GM10248 (cell line): Measurements from ENCODE around the gene TTC27.
A peak's percentile ranks its signal among the peaks of the same experiment; 100 is the strongest.

Source experiments
- CTCF ChIA-PET: fragments of 300-600 bp; sonication (Branson Sonifier 250); formaldehyde crosslinking; extraction: SDS; loops from one replicate; lab custom pipeline; 2021; ENCODE audit warnings: antibody characterized with exemption; lab: Yijun Ruan, JAX
- POLR2A ChIA-PET: fragments of 350-650 bp; sonication (Branson Sonifier 250); formaldehyde crosslinking; extraction: SDS; loops from one replicate; lab custom pipeline; 2020; ENCODE audit warnings: antibody characterized with exemption; lab: Yijun Ruan, JAX
- DNase-seq: peaks from one replicate; pipeline ENCODE4 v3.0.0; 2012; ENCODE audit errors: extremely low spot score
- TF ChIP-seq, protein P1 (sequence below): IDR thresholded peaks from 2 replicates; pipeline ENCODE4 v1.5.1; 2012; ENCODE audit warnings: mild to moderate bottlenecking, low read depth; ENCODE audit errors: extremely low read depth, missing control alignments, control extremely low read depth

TTC27 gene

DNA sequence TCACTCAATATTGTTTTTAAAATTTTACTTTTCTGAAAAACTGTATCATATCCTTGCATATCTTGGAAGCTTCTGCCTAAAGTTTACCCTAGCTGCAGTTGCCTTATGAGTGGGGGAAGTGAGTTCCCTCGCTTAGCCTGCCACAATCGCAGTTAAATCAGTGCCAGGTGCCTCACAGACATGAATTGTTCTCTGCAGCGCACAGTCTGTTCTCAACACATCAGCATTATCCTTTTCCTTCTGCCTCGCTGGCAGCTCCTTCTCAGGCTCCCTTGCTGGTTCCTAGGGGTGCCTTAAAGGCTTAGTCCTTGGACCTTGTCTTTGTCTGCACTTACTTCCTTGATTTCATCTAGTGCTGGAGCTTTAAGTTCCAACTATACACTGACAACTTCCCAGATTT lies 132.8 kb downstream of the TTC27 start:
- DNase-seq: no peak
- TF ChIP-seq, protein P1, sequence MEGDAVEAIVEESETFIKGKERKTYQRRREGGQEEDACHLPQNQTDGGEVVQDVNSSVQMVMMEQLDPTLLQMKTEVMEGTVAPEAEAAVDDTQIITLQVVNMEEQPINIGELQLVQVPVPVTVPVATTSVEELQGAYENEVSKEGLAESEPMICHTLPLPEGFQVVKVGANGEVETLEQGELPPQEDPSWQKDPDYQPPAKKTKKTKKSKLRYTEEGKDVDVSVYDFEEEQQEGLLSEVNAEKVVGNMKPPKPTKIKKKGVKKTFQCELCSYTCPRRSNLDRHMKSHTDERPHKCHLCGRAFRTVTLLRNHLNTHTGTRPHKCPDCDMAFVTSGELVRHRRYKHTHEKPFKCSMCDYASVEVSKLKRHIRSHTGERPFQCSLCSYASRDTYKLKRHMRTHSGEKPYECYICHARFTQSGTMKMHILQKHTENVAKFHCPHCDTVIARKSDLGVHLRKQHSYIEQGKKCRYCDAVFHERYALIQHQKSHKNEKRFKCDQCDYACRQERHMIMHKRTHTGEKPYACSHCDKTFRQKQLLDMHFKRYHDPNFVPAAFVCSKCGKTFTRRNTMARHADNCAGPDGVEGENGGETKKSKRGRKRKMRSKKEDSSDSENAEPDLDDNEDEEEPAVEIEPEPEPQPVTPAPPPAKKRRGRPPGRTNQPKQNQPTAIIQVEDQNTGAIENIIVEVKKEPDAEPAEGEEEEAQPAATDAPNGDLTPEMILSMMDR: no peak
- CTCF ChIA-PET: interaction anchor here (1.0 to 5.3 kb wide), 3 partner anchors 9 to 18 kb away, joined by 3 to 17 read pairs (median 5); no protein-coding TSS in a partner anchor
- POLR2A ChIA-PET: no interaction called here

DNA sequence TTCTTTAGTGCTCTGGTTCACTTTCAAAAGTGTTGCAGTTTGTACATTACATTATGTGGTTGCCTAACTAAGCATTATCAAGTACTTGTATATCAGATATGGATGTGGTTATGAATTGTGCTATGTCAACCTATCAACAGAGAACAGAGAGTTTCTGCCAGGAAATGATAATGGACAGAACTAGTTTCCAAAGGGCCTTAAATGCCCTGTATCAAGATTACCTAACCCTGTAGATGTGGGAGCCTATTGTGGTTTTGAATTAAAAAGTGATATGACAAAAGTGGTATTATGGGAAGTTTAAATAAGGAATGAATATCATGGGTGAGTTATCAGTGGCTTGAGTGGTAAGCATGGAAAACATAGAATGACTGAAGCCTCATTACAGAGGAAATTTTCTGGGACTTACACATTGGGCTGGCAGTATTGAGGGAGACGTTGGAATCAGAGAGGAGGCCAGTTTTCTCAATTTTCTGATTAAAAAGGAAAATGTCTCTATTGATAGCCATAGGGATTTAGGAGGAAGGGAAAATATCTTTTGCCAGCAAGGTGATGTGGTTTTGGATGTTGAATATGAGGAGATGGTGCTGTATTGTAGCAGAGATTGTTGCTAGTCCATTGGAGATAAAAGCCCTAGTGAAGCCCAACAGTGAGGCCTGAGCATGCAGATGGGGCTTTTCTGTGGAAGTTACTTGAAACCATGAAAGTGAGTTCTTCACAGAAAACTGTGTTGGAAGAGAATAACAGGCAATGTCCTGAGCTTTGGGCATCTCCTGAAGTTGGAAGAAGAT lies 140.7 kb downstream of the TTC27 start:
- POLR2A ChIA-PET: no interaction called here
- DNase-seq: no peak
- TF ChIP-seq, protein P1: no peak
- CTCF ChIA-PET: interaction anchor here (0.7 to 1.2 kb wide), 3 partner anchors 46 to 815 kb away, joined by 3 to 5 read pairs (median 3); no protein-coding TSS in a partner anchor

- ChIA-PET CTCF (interaction anchor here (1.2 to 1.5 kb wide), 3 partner anchors 9 to 60 kb away, joined by 3 to 5 read pairs (median 3); no protein-coding TSS in a partner anchor), POLR2A (no interaction called here)
- no peak for DNase-seq
- TF ChIP-seq, protein P1: no peak
Observed at GRCh38 chr2:32770360-32770759, 142.5 kb downstream of the TTC27 start.

DNA sequence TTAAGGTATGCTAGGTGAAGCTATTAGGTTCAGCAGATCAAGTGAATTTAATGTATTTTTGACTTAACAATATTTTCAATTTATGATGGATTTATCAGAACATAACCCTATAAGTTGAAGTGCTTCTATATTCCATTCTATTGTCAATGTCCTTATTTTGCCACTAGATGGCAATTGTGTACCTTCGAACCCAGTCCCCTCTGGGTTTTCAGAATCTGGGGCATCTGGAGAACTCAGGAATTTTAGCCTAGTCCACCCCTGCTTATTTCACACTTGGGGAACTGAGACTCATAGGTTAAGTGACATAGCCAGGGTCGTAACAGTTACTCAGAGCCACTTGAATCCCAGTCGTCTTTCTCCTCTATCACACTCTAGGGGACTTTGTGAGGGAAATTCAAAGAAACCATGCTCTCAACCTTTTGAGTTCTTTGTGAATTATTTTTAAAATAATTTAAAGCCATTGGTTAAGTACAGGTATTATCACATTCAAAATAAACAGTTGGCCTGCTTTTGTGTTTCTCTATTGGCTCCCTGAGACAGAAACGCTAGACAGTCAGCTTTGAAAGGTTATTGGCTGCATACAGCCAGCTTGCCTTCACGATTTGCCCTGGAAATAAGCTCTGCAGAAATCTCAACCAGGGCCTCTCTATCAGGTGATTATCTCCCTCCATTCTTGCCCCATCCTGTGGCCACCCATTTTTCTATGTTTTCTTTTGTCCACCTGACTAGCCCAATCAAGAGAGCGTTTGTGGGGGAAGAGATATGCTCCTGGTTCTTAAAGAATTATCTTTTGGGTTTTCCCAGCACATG lies 145.0 kb downstream of the TTC27 start:
- ChIA-PET POLR2A (no interaction called here), CTCF (interaction anchor here (1.0 to 3.2 kb wide), 3 partner anchors 11 to 172 kb away, joined by 3 to 17 read pairs (median 5); no protein-coding TSS in a partner anchor)
- peak; percentile 33 for DNase-seq
- TF ChIP-seq, protein P1: peak; percentile 42

- ChIA-PET CTCF (interaction anchor here (0.9 to 3.2 kb wide), 3 partner anchors 11 to 172 kb away, joined by 3 to 17 read pairs (median 5); no protein-coding TSS in a partner anchor), POLR2A (no interaction called here)
- no peak for DNase-seq
- TF ChIP-seq, protein P1: no peak
Observed at GRCh38 chr2:32773448-32773808, 145.6 kb downstream of the TTC27 start.

- CTCF ChIA-PET: interaction anchor here (1.2 to 1.8 kb wide), 3 partner anchors 9 to 12 kb away, joined by 3 to 7 read pairs (median 5); no protein-coding TSS in a partner anchor
- DNase-seq: peak; percentile 16
- TF ChIP-seq, protein P1: no peak
- POLR2A ChIA-PET: no interaction called here
Observed at GRCh38 chr2:32775954-32776353, 148.1 kb downstream of the TTC27 start.
